SKM-1 treated with dmso at 0.1 percent for 144 hours (cell line): ENCODE measurements around the gene SBSN.

Source experiments
- DNase-seq: peaks from one replicate; lab custom pipeline; 2025; ENCODE audit not compliant: unreplicated experiment; lab: John Stamatoyannopoulos, UW

The SBSN gene

DNA sequence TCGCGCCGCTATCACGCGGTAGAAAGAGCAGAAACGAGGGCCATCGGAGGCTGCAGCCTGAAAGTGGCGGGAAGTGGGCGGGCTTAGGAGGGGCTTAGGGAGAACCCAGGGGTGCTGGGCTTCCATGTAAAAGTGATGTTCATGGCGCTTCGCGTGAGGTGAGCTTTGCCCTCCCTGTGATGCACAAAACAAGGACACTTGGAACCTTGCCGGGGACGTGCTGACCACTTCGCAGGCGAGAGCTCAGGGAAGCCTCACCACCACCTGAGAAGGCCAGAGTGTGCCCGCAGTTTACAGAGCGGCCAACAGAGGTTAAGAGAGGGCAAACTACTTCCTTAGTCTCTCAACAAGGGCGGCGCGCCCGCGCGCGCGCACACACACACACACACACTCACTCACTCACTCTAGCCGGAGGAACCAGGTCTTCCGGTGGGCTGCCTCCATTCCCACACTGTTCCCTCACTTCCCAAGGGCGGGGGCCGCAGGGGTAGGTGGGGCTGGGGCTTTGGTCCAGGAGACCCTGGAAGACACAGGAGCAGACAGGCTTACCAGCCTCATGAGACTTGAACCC is 5.8 kb upstream of the SBSN start:
- DNase-seq = no peak

DNA sequence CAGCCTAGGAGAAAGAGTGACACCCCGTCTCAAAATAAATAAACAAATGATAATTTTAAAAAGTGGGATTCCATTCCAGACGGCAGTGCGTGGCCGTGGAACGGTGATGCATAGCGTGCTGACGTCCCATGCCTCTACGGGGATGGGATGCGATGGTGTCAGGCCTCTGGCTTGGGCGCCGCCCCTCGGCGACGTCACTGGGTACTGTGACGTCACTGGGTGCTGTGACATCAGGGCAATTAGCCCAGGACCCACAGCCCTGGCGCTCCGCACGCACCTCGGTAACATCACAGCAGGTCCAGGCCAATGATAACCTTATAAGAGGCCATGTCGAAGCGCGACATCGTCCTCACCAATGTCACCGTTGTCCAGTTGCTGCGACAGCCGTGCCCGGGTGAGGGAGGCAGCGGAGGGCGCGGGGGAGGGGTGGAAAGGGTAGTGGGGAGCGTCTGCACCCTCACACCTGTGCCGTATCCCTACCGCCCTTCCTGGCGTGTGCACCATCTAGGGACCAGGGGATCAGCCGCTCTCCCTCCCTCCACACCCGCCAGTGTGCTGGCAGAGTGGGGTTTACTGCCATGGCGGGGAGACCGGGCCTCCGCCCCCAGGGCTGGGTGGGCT is 5.2 kb upstream of the SBSN start, which contains the start of gene GAPDHS:
GAPDHS (plus strand) TSS at position 256 of the 621 bp plus-strand sequence; CDS start at position 328, 72 bp downstream.
- no peak for DNase-seq

GRCh38 chr19:35531291-35531690 is 3.2 kb upstream of the SBSN start:
- DNase-seq = no peak

GRCh38 chr19:35529241-35530218 is 1.4 kb upstream of the SBSN start:
- DNase-seq = no peak

- DNase-seq = no peak
Measured at GRCh38 chr19:35525873-35526272, 2.2 kb downstream of the SBSN start.

GRCh38 chr19:35524181-35524837 is 3.8 kb downstream of the SBSN start:
- DNase-seq = no peak

- no peak for DNase-seq
Measured at GRCh38 chr19:35522745-35523327, 5.3 kb downstream of the SBSN start.

DNA sequence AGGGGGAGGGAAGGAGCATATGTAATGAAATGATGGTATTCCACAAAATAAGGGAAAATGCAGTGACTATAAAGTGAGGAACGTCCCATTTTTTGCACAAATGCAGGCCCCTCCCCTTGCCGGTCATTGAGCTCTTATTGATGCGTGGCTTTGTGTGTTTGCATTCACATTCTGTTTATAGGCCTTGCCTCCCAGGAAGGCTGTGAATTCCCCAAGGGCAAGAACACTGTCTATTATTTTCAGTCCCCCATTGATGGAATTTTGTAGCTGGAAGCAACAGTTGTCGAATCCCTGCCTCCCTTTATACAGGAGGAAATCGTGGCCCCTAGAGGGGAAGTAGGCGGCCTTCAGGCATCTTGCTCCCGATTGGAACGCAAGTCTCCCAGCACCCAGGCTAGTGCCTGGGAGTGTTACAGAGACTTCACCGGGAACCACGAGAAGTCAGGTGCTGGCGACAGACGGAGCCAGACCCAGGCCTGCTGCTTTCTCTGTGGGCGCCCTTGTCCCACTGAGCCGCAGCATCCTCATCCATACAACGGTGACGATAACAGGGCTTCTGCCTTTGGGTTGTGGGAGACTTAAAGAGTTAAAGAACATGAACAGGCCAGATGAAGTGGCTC is 6.9 kb downstream of the SBSN start:
- DNase-seq = no peak

- no peak for DNase-seq
Measured at GRCh38 chr19:35519291-35519690, 8.8 kb downstream of the SBSN start.

GRCh38 chr19:35518313-35518712 is 9.8 kb downstream of the SBSN start:
- DNase-seq = no peak

DNA sequence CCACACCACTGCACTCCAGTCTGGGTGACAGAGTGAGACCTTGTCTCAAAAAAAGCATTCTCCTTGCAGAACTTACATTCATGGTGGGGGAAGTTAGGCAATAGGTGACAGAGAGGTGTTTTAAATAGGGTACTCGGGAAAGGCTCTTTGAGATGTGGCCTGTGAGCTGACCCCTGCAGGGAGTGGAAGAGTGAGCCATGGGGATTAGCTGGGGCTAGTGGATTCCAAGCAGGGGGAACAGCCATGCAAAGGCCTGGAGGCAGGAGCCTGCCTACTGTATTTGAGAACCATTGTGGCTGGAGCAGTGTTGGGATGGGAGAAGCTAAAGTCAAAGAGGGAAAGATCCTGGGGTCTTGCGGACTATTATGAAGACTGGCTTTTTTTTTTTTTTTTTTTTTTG is 10.8 kb downstream of the SBSN start:
- DNase-seq = no peak

DNA sequence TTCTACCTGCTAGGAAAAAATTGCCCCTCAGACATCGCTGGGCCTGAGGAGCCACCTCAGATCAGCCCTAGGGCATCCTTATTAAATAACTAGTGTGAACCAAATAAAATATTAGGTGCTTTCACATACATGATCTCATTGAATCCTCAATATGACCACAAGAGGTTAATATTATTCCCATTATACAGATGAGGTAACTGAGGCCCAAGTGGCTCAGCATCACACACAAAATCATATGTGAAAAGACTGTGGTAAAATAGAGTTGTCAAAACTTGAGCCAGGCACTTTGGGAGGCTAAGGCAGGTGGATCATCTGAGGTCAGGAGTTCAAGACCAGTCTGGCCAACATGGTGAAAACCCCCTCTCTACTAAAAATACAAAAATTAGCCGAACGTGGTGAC is 11.8 kb downstream of the SBSN start:
- no peak for DNase-seq

GRCh38 chr19:35514282-35514809 is 13.8 kb downstream of the SBSN start:
- DNase-seq = no peak

DNA sequence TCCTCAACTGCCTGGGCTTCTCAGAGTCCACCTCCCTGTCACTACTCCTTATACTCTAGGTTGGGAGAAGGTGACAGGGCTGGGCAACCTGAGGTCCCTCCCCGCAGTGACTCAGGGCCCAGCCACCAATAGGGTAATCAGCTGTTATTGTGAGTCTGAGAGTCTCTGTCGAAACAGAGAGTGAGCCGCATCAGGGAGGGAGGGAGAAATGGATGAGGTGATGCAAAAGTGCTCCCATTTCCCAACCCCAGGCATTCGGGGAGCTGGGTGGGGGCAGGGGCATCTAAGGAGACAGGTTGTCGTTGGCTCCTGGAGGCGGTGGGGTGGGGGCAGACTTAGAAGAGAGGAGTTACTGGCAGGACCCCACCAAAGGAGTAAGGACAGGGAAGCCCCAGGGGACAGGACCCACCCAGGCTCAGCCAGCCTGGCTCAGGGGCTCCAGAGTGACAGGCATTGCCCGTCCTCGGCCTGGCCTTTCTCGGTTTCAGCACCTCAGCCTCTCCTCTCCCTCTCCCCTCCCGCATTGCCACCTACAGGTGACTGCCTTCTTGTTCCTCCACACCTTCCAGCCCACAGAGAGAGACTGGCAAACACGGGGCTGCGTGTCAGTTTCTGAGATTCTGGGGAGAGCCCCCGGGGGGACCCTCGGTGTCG is 14.4 kb downstream of the SBSN start, which contains the start of gene DMKN:
DMKN (minus strand) TSS at position 22 of the 654 bp plus-strand sequence. CDS start 174 bp downstream, outside the sequence.
- DNase-seq = no peak

- no peak for DNase-seq
Measured at GRCh38 chr19:35512831-35513627, 15.1 kb downstream of the SBSN start.

- no peak for DNase-seq
Measured at GRCh38 chr19:35511337-35511736, 16.8 kb downstream of the SBSN start.

DNA sequence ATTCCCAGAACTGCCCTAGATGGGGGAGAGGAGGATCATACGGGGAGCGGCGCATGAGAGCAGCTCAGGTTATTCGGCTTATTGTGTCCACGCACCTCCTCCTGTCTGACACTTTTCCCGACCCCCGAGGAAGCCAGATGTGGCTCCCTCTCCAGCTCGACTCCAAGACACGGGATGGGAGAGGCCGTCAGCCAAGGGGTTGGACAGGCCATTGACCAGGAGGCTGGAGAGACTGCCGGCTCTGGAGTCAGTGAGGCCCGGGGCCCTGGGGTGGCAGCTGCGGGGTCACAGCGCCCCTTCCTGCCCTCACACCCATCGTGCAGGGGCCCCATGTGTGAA is 17.5 kb downstream of the SBSN start:
- no peak for DNase-seq

DNA sequence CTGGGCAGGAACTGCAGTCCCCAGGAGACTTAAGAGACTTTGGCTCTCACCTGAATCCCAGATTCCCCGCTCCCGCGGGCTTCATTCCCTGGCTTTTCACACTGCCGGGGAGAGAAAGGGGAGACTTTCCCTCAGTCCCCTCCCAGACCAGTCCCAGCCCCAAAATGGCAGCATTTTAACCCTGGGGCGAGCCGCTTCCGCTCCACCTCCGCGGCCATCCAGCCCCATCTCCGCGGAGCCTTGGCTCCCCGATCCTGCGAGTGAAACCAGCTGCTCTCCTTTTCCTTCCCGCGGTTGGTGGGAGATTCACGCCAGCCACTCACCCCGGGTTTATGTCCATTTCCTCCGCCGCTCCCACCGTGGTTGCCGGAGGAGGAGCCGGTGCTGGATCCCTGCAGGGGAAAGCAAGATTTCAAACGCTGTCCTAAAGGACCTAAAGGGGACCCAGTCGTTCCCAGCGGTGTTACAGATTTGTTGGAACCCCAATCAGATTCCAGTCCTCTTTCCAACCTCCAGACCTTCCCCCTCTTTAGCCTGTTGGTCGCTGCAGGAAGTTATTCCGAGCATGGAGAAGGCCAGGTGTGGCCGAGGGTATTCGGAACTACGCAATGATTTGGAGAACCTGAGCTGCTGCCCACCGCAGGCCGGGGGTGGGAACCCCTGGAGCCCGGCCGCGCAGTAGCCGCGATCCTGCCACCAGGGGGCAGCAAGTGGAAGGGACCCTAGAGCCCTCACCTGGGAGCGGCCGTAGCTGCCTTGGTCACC is 18.1 kb downstream of the SBSN start:
- DNase-seq = no peak
